Measurements from ENCODE around the gene CDK11B.
A peak's percentile ranks its signal among the peaks of the same experiment; 100 is the strongest.
"Not testable (repeated sequence)": the region's sequence is repeated elsewhere in the genome, so short reads cannot be mapped to it uniquely, and the experiment has no call there.

The CDK11B gene

GRCh38 chr1:1662392-1662791 lies 3.6 kb upstream of the CDK11B start:
- not testable (repeated sequence) for DNase-seq (ENCODE audit: low spot score)

- not testable (repeated sequence) for DNase-seq (ENCODE audit: low spot score)
Measured at GRCh38 chr1:1648265-1648664, 10.5 kb downstream of the CDK11B start.

- not testable (repeated sequence) for DNase-seq (ENCODE audit: low spot score)
Measured at GRCh38 chr1:1647567-1648241, 11.1 kb downstream of the CDK11B start.

GRCh38 chr1:1646326-1646725 lies 12.5 kb downstream of the CDK11B start:
- DNase-seq (ENCODE audit: low spot score): not testable (repeated sequence)

- not testable (repeated sequence) for DNase-seq (ENCODE audit: low spot score)
Measured at GRCh38 chr1:1640711-1641461, 17.9 kb downstream of the CDK11B start.

GRCh38 chr1:1640081-1640480 lies 18.7 kb downstream of the CDK11B start:
- DNase-seq (ENCODE audit: low spot score): not testable (repeated sequence)

- DNase-seq (ENCODE audit: low spot score): not testable (repeated sequence)
Measured at GRCh38 chr1:1639368-1639767, 19.4 kb downstream of the CDK11B start.

- not testable (repeated sequence) for DNase-seq (ENCODE audit: low spot score)
Measured at GRCh38 chr1:1638528-1638927, 20.3 kb downstream of the CDK11B start.

- DNase-seq (ENCODE audit: low spot score): not testable (repeated sequence)
Measured at GRCh38 chr1:1637479-1637875, 21.3 kb downstream of the CDK11B start.

GRCh38 chr1:1636621-1637478 lies 22.0 kb downstream of the CDK11B start:
- not testable (repeated sequence) for DNase-seq (ENCODE audit: low spot score)

- DNase-seq (ENCODE audit: low spot score): not testable (repeated sequence)
Measured at GRCh38 chr1:1634613-1635012, 24.2 kb downstream of the CDK11B start.

- DNase-seq (ENCODE audit: low spot score): not testable (repeated sequence)
Measured at GRCh38 chr1:1633409-1633808, 25.4 kb downstream of the CDK11B start.

GRCh38 chr1:1631782-1632420 lies 26.9 kb downstream of the CDK11B start, which contains the start of gene MMP23B:
Gene MMP23B (plus strand): TSS chr1:1632173. CDS start chr1:1632219, 46 bp downstream.
- DNase-seq (ENCODE audit: low spot score): no peak

- no peak for DNase-seq (ENCODE audit: low spot score)
Measured at GRCh38 chr1:1630965-1631781, 27.6 kb downstream of the CDK11B start.

GRCh38 chr1:1630191-1630964 lies 28.4 kb downstream of the CDK11B start:
- peak; percentile 99 for DNase-seq (ENCODE audit: low spot score)

GRCh38 chr1:1629430-1630190 lies 29.2 kb downstream of the CDK11B start:
- DNase-seq (ENCODE audit: low spot score): peak; percentile 74

GRCh38 chr1:1628754-1629429 lies 29.9 kb downstream of the CDK11B start:
- peak; percentile 36 for DNase-seq (ENCODE audit: low spot score)

GRCh38 chr1:1627829-1628753 lies 30.7 kb downstream of the CDK11B start:
- DNase-seq (ENCODE audit: low spot score): no peak

All from germinal center (tissue), 1 donor.